Measurements from ENCODE around the gene ACSS2.

DNA sequence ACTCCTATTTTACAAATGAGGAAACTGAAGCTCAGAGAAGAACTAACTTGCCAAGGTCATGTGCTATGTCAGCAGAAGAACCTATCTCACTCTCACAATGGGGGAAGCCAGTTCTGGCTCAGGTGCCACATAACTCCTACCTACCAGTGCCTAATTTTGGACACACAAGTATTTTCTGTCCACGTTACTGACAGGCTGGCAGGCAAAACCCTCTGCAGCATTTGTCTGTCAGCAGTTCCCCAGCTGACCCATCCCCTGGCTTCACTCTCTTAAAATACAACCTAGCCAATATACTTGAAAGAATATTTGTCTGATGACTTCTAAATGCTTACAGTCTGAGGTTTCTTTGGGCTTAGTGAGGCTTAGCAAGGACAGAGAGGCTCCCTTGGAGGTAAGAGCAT is 63.7 kb downstream of the ACSS2 start:
- TF ChIP-seq POLR2A (IDR thresholded peaks at IDR 0.05), result no peak
- TF ChIP-seq, protein P1, sequence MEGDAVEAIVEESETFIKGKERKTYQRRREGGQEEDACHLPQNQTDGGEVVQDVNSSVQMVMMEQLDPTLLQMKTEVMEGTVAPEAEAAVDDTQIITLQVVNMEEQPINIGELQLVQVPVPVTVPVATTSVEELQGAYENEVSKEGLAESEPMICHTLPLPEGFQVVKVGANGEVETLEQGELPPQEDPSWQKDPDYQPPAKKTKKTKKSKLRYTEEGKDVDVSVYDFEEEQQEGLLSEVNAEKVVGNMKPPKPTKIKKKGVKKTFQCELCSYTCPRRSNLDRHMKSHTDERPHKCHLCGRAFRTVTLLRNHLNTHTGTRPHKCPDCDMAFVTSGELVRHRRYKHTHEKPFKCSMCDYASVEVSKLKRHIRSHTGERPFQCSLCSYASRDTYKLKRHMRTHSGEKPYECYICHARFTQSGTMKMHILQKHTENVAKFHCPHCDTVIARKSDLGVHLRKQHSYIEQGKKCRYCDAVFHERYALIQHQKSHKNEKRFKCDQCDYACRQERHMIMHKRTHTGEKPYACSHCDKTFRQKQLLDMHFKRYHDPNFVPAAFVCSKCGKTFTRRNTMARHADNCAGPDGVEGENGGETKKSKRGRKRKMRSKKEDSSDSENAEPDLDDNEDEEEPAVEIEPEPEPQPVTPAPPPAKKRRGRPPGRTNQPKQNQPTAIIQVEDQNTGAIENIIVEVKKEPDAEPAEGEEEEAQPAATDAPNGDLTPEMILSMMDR (IDR thresholded peaks at IDR 0.05), result no peak

All from lower leg skin (tissue), 3 donors.